IMR-90 (cell line): ENCODE data around the gene TRDN. TPM values are rescaled to one million over a fixed set of nuclear protein-coding genes. Genes with fewer than 3 reads are reported as not detected.

Experiments
- ATAC-seq: fragments of 200-7000 bp; cut with Tn5 transposase; 2 replicates; pipeline ENCODE4 v1.9.1; 2020; ENCODE audit warnings: low read depth, mild to moderate bottlenecking, moderate library complexity
- BruUV-seq: library from RNA; stranded (reverse); fragments of 400-500 nt; replicated peaks from 2 replicates; lab custom pipeline; 2021; lab: Mats Ljungman, UMichigan
- CTCF ChIA-PET: fragments of 300-600 bp; formaldehyde crosslinking; extraction: SDS; loops from one replicate; lab custom pipeline; 2021; ENCODE audit warnings: antibody characterized with exemption; lab: Yijun Ruan, JAX
- POLR2A ChIA-PET: fragments of 300-600 bp; sonication (Branson Sonifier 250); formaldehyde crosslinking; loops from one replicate; lab custom pipeline; 2022; ENCODE audit warnings: antibody characterized with exemption; ENCODE audit not compliant: unreplicated experiment; lab: Charles Lee
- DNase-seq: peaks from one replicate; pipeline ENCODE4 v3.0.0; 2013
- H2AFZ ChIP-seq: replicated peaks from 2 replicates; pipeline ENCODE3; 2013; ENCODE audit warnings: low read length, mild to moderate bottlenecking; ENCODE audit not compliant: poor library complexity
- H2AK5ac ChIP-seq: 2 replicates; pipeline ENCODE4 v1.6.1; 2013; ENCODE audit warnings: low read depth, low read length, inconsistent platforms
- H2AK9ac ChIP-seq: replicated peaks from 2 replicates; pipeline ENCODE3; 2013; ENCODE audit warnings: mild to moderate bottlenecking, low read depth, low read length, moderate library complexity; ENCODE audit not compliant: poor library complexity
- H2BK120ac ChIP-seq: 2 replicates; pipeline ENCODE4 v1.6.1; 2013; ENCODE audit warnings: low read depth, low read length, inconsistent platforms
- H2BK15ac ChIP-seq: 3 replicates; pipeline ENCODE4 v1.6.1; 2013; ENCODE audit warnings: low read depth, low read length, inconsistent platforms
- H2BK20ac ChIP-seq: 2 replicates; pipeline ENCODE4 v1.6.1; 2013; ENCODE audit warnings: low read depth, mild to moderate bottlenecking, inconsistent platforms, low read length, moderate library complexity
- H2BK5ac ChIP-seq: 2 replicates; pipeline ENCODE4 v1.6.1; 2013; ENCODE audit warnings: mild to moderate bottlenecking, low read depth, low read length, inconsistent platforms; ENCODE audit not compliant: poor library complexity, severe bottlenecking
- H3K14ac ChIP-seq: replicated peaks from 2 replicates; pipeline ENCODE4 v1.6.1; 2013; ENCODE audit warnings: low read depth, low read length, inconsistent platforms
- H3K18ac ChIP-seq: 2 replicates; pipeline ENCODE4 v1.6.1; 2013; ENCODE audit warnings: low read depth, low read length, control low read depth
- H3K23ac ChIP-seq: 2 replicates; pipeline ENCODE4 v1.6.1; 2013; ENCODE audit warnings: low read depth, low read length, inconsistent platforms
- H3K27ac ChIP-seq: 2 replicates; pipeline ENCODE4 v1.5.1; 2013; ENCODE audit warnings: mild to moderate bottlenecking, control low read depth, low read length; ENCODE audit not compliant: insufficient read depth
- H3K27me3 ChIP-seq: 2 replicates; pipeline ENCODE4 v1.6.1; 2013; ENCODE audit warnings: low read length; ENCODE audit not compliant: control insufficient read depth, insufficient read depth
- H3K36me3 ChIP-seq: 2 replicates; pipeline ENCODE4 v1.6.1; 2013; ENCODE audit warnings: low read length, mixed read lengths; ENCODE audit not compliant: control insufficient read depth, insufficient read depth
- H3K4ac ChIP-seq: 2 replicates; pipeline ENCODE4 v1.6.1; 2013; ENCODE audit warnings: low read depth, low read length, inconsistent platforms
- H3K4me1 ChIP-seq: 2 replicates; pipeline ENCODE4 v1.6.1; 2013; ENCODE audit warnings: low read length, mixed read lengths; ENCODE audit not compliant: control insufficient read depth, insufficient read depth
- H3K4me2 ChIP-seq: 2 replicates; pipeline ENCODE4 v1.6.1; 2013; ENCODE audit warnings: low read depth, mild to moderate bottlenecking, control low read depth, low read length, moderate library complexity
- H3K4me3 ChIP-seq: 2 replicates; pipeline ENCODE4 v1.5.1; 2013; ENCODE audit warnings: low read depth, mild to moderate bottlenecking, control low read depth, low read length, moderate library complexity; ENCODE audit not compliant: insufficient read depth
- H3K56ac ChIP-seq: 2 replicates; pipeline ENCODE4 v1.6.1; 2013; ENCODE audit warnings: low read length, inconsistent platforms; ENCODE audit not compliant: insufficient read depth; ENCODE audit errors: extremely low read depth
- H3K79me1 ChIP-seq, 2 experiments: 2 replicates each; pipeline ENCODE4 v1.6.1; 2013; ENCODE audit warnings: low read length in 2 of 2, inconsistent platforms in 1 of 2, low read depth in 1 of 2
- H3K9ac ChIP-seq: 2 replicates; pipeline ENCODE4 v1.6.1; 2013; ENCODE audit warnings: low read depth, low read length, control low read depth
- H3K9me1 ChIP-seq: 2 replicates; pipeline ENCODE4 v1.6.1; 2013; ENCODE audit warnings: low read length, inconsistent platforms; ENCODE audit not compliant: insufficient read depth
- H3K9me3 ChIP-seq: 2 replicates; pipeline ENCODE4 v1.6.1; 2013; ENCODE audit warnings: low read length; ENCODE audit not compliant: control insufficient read depth, insufficient read depth
- H4K20me1 ChIP-seq: 2 replicates; pipeline ENCODE4 v1.6.1; 2013; ENCODE audit warnings: low read length, inconsistent platforms; ENCODE audit not compliant: insufficient read depth
- H4K5ac ChIP-seq: 2 replicates; pipeline ENCODE4 v1.6.1; 2013; ENCODE audit warnings: mild to moderate bottlenecking, low read depth, low read length, control low read depth
- H4K8ac ChIP-seq, 2 experiments: 2 replicates each; pipeline ENCODE4 v1.6.1; 2013; ENCODE audit warnings: low read depth in 2 of 2, low read length in 2 of 2, control low read depth in 1 of 2, inconsistent platforms in 1 of 2
- H4K91ac ChIP-seq: 2 replicates; pipeline ENCODE4 v1.6.1; 2013; ENCODE audit warnings: low read depth, low read length, inconsistent platforms; ENCODE audit not compliant: insufficient read depth
- BHLHE40 ChIP-seq: fragments of 150-350 bp; IDR thresholded peaks from 2 replicates; pipeline ENCODE4 v1.6.1; 2016; ENCODE audit warnings: mild to moderate bottlenecking, low read depth, low read length
- CEBPB ChIP-seq: IDR thresholded peaks from 2 replicates; pipeline ENCODE4 v1.6.1; 2012; ENCODE audit warnings: low read depth, low read length, improper control_type of control experiment
- FOS ChIP-seq: fragments of 150-350 bp; IDR thresholded peaks from 2 replicates; pipeline ENCODE4 v1.6.1; 2016; ENCODE audit warnings: low read depth, low read length
- MAFK ChIP-seq: IDR thresholded peaks from 2 replicates; pipeline ENCODE4 v1.6.1; 2012; ENCODE audit warnings: low read depth, low read length, improper control_type of control experiment
- MAZ ChIP-seq: IDR thresholded peaks from 2 replicates; pipeline ENCODE4 v1.6.1; 2012; ENCODE audit warnings: low read depth, mild to moderate bottlenecking, low read length, improper control_type of control experiment, moderate library complexity, borderline replicate concordance
- MXI1 ChIP-seq: IDR thresholded peaks from 2 replicates; pipeline ENCODE4 v1.6.1; 2012; ENCODE audit warnings: low read depth, mild to moderate bottlenecking, low read length, moderate library complexity, borderline replicate concordance
- NFE2L2 ChIP-seq: fragments of 150-350 bp; IDR thresholded peaks from 2 replicates; pipeline ENCODE4 v1.6.1; 2016; ENCODE audit warnings: low read depth, mild to moderate bottlenecking, low read length
- POLR2A ChIP-seq: IDR thresholded peaks from 2 replicates; pipeline ENCODE4 v1.6.1; 2012; ENCODE audit warnings: mild to moderate bottlenecking, low read depth, low read length
- RAD21 ChIP-seq: IDR thresholded peaks from 2 replicates; pipeline ENCODE4 v1.6.1; 2012; ENCODE audit warnings: low read length, improper control_type of control experiment
- RFX5 ChIP-seq: IDR thresholded peaks from 2 replicates; pipeline ENCODE4 v1.8.0; 2012; ENCODE audit warnings: low read depth, mild to moderate bottlenecking, low read length, moderate library complexity
- SMC3 ChIP-seq: fragments of 150-350 bp; IDR thresholded peaks from 2 replicates; pipeline ENCODE4 v1.6.1; 2016; ENCODE audit warnings: low read depth, mild to moderate bottlenecking, antibody characterized with exemption, low read length, moderate library complexity
- dilution Hi-C: fragments of 300-500 bp; cut with HindIII; formaldehyde crosslinking; loops from one replicate; pipeline ENCODE4 v1.14.3; 2018; ENCODE audit warnings: low sequenced_read_pairs; ENCODE audit not compliant: unreplicated experiment
- in situ Hi-C: fragments of 300-500 bp; cut with MboI; formaldehyde crosslinking; loops from 3 replicates; pipeline ENCODE4 v1.14.3; 2019; ENCODE audit warnings: low sequenced_read_pairs, inconsistent platforms, mixed read lengths
- intact Hi-C: fragments of 100-400 bp; cut with micrococcal nuclease; formaldehyde crosslinking; loops from 2 replicates; pipeline ENCODE4 v1.10.0; 2022
- polyA plus RNA-seq, 3 experiments: library from polyadenylated mRNA; depleted of rRNA; stranded (reverse); fragments of >200 nt; gene quantifications; 2 replicates each; pipeline ENCODE4 v1.2.3, GENCODE V29; 2012; ENCODE audit warnings: low replicate concordance in 1 of 3
- total RNA-seq: library from RNA; depleted of rRNA; stranded (reverse); fragments of >200 nt; gene quantifications from 2 replicates; pipeline ENCODE4 v1.2.3, GENCODE V29; 2012
- TF ChIP-seq, protein P1 (sequence below): fragments of 150-350 bp; IDR thresholded peaks from 2 replicates; pipeline ENCODE4 v1.6.1; 2017; ENCODE audit warnings: mild to moderate bottlenecking, antibody characterized with exemption, low read length, low read depth
- TF ChIP-seq, protein P2 (sequence below): fragments of 150-350 bp; IDR thresholded peaks from 2 replicates; pipeline ENCODE4 v1.6.1; 2016; ENCODE audit warnings: low read depth, mild to moderate bottlenecking, low read length, moderate library complexity, borderline replicate concordance
- TF ChIP-seq, protein P3 (sequence below): conservative IDR thresholded peaks from 2 replicates; pipeline ENCODE4 v1.5.1; 2012; ENCODE audit warnings: mild to moderate bottlenecking, low read depth, low read length, improper control_type of control experiment

The TRDN gene
- total and polyA plus RNA-seq, 2 of the 4 experiments (the other 2 are of a cell fraction), result not detected

DNA sequence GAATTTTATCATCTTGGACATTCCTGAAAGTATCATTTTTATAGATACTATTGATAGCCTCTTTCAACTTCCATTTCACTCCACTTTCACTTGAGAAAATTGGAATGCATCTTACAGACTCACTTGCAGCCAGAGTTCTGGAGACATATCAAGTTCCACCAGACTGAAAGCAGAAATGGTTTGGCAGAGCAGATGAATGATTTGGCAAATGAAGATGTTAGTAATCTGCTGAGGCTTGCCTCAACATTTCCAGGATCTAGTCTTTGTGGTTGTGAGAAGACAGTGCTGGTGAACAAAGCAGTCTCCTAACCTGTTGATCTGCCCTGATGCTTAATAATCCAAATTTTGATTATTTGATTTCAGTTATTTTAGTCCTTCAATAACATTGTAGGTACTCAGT, 202.6 kb downstream of the TRDN start:
- no peak overlapping the region for H4K91ac ChIP-seq
- no peak overlapping the region for H3K4me2 ChIP-seq
- intact Hi-C loops (no loop called here), dilution Hi-C loops (no loop called here), in situ Hi-C loops (no loop called here)
- H3K9ac ChIP-seq, result no peak overlapping the region
- no peak overlapping the region for H2AFZ ChIP-seq
- no TSS peak for BruUV-seq
- no peak overlapping the region for H3K18ac ChIP-seq
- DNase-seq (no peak), ATAC-seq (no peak)
- H3K14ac ChIP-seq, result no peak overlapping the region
- POLR2A ChIA-PET, result no interaction called here
- H4K8ac ChIP-seq, result no peak overlapping the region
- TF ChIP-seq POLR2A (no peak), FOS (no peak), SMC3 (no peak), CEBPB (no peak), BHLHE40 (no peak), MXI1 (no peak), NFE2L2 (no peak), MAFK (no peak), RFX5 (no peak), MAZ (no peak), RAD21 (no peak)
- TF ChIP-seq, protein P1, sequence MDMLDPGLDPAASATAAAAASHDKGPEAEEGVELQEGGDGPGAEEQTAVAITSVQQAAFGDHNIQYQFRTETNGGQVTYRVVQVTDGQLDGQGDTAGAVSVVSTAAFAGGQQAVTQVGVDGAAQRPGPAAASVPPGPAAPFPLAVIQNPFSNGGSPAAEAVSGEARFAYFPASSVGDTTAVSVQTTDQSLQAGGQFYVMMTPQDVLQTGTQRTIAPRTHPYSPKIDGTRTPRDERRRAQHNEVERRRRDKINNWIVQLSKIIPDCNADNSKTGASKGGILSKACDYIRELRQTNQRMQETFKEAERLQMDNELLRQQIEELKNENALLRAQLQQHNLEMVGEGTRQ, result no peak
- TF ChIP-seq, protein P2, sequence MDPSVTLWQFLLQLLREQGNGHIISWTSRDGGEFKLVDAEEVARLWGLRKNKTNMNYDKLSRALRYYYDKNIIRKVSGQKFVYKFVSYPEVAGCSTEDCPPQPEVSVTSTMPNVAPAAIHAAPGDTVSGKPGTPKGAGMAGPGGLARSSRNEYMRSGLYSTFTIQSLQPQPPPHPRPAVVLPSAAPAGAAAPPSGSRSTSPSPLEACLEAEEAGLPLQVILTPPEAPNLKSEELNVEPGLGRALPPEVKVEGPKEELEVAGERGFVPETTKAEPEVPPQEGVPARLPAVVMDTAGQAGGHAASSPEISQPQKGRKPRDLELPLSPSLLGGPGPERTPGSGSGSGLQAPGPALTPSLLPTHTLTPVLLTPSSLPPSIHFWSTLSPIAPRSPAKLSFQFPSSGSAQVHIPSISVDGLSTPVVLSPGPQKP, result no peak
- TF ChIP-seq, protein P3, sequence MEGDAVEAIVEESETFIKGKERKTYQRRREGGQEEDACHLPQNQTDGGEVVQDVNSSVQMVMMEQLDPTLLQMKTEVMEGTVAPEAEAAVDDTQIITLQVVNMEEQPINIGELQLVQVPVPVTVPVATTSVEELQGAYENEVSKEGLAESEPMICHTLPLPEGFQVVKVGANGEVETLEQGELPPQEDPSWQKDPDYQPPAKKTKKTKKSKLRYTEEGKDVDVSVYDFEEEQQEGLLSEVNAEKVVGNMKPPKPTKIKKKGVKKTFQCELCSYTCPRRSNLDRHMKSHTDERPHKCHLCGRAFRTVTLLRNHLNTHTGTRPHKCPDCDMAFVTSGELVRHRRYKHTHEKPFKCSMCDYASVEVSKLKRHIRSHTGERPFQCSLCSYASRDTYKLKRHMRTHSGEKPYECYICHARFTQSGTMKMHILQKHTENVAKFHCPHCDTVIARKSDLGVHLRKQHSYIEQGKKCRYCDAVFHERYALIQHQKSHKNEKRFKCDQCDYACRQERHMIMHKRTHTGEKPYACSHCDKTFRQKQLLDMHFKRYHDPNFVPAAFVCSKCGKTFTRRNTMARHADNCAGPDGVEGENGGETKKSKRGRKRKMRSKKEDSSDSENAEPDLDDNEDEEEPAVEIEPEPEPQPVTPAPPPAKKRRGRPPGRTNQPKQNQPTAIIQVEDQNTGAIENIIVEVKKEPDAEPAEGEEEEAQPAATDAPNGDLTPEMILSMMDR, result no peak
- no peak overlapping the region for H4K5ac ChIP-seq
- no peaks in the 10 kb centered on the region for H4K20me1 ChIP-seq
- H3K27me3 ChIP-seq, result no peaks in the 10 kb centered on the region
- H3K27ac ChIP-seq, result no peak overlapping the region
- no peak overlapping the region for H2AK9ac ChIP-seq
- no peak overlapping the region for H3K4ac ChIP-seq
- H2BK120ac ChIP-seq, result no peak overlapping the region
- no peaks in the 10 kb centered on the region for H3K79me1 ChIP-seq
- no peaks in the 10 kb centered on the region for H3K9me1 ChIP-seq
- no peak overlapping the region for H2BK20ac ChIP-seq
- H2BK15ac ChIP-seq, result no peak overlapping the region
- H3K36me3 ChIP-seq, result no peaks in the 10 kb centered on the region
- CTCF ChIA-PET, result no interaction called here
- H2BK5ac ChIP-seq, result no peak overlapping the region
- no peak overlapping the region for H2AK5ac ChIP-seq
- no peaks in the 10 kb centered on the region for H3K4me1 ChIP-seq
- H3K9me3 ChIP-seq, result peaks cover 5% of the 10 kb centered on the region; the same call in 1 of the 2 replicates
- H3K4me3 ChIP-seq, result no peak overlapping the region
- H3K56ac ChIP-seq, result no peak overlapping the region
- H3K23ac ChIP-seq, result no peak overlapping the region
